Ecto neural progenitor cell (in vitro differentiated cells): ENCODE results near the gene SPINT4.

Experiments
- DNase-seq: peaks from one replicate; pipeline ENCODE4 v3.0.0-alpha.2; 2018; ENCODE audit warnings: low spot score

SPINT4 gene

DNA sequence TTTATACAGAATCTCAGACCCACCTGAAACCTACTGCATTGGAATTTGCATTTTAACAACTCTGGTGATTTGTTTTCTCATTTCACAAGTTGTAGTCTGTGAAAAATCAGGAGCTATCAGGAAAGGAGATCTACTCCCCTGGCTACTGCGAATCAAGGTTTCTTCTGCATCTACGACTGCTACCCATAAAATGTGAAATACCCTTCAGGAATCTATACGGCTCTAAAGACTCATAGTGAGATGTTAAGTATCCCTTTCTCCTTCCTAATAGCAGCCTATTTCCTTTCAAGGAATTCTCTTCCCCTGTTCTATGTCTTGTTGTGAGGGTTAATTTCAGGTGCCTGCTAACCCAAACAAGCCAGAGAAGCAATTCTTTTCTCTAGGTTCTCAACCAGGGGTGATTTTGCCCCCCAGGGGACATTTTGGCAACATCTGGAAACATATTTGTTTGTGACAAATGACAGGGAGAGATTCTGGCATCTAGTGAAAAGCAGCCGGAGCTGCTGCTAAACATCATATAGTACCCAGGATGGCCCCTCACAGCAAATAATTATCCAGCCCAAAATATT lies 43.2 kb downstream of the SPINT4 start:
- no peak for DNase-seq

- DNase-seq: no peak
Measured at GRCh38 chr20:45765980-45766379, 43.8 kb downstream of the SPINT4 start.

DNA sequence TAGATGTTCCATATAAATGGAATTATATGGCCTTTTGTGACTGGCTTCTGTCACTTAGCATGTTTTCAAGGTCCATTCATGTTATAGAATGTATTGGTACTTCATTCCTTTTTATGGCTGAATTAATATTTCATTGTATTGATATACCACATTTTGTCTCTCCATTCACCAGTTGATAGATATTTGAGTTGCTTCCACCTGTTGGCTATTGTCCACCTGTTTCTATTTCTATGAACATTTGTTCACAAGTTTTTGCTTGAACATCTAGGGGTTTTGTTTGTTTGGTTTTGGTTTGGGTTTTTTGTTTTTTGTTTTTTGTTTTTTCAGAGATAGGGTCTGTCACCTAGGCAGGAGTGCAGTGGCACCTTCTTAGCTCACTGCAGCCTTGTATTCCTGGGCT lies 46.3 kb downstream of the SPINT4 start:
- DNase-seq: no peak

GRCh38 chr20:45771182-45771759 lies 49.1 kb downstream of the SPINT4 start:
- DNase-seq: peak; percentile 88

GRCh38 chr20:45772693-45773092 lies 50.5 kb downstream of the SPINT4 start:
- no peak for DNase-seq

- no peak for DNase-seq
Measured at GRCh38 chr20:45774945-45775344, 52.8 kb downstream of the SPINT4 start.

DNA sequence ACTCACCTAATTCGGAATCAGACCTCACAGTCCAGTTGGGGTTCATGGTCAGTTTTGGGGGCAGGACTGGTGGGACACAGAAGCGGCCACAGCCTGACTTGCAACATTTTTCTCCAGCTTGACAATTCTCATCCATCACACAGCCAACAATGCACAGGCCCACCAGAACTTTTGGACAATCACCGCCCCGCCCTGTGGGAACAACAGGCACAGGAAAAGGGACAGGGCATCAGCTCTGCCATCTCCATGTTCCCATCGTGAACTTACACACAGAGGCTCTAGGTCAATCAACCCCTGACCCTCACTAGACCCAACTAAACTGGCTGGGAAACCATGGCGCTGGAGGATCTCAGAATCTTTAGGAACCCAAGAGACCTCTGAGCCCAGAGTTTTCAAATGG lies 53.3 kb downstream of the SPINT4 start:
- DNase-seq: no peak
